ENCODE results near the gene AGBL4.

The AGBL4 gene

GRCh38 chr1:49085079-49085478 is 938.7 kb downstream of the AGBL4 start:
- TF ChIP-seq, protein P1, sequence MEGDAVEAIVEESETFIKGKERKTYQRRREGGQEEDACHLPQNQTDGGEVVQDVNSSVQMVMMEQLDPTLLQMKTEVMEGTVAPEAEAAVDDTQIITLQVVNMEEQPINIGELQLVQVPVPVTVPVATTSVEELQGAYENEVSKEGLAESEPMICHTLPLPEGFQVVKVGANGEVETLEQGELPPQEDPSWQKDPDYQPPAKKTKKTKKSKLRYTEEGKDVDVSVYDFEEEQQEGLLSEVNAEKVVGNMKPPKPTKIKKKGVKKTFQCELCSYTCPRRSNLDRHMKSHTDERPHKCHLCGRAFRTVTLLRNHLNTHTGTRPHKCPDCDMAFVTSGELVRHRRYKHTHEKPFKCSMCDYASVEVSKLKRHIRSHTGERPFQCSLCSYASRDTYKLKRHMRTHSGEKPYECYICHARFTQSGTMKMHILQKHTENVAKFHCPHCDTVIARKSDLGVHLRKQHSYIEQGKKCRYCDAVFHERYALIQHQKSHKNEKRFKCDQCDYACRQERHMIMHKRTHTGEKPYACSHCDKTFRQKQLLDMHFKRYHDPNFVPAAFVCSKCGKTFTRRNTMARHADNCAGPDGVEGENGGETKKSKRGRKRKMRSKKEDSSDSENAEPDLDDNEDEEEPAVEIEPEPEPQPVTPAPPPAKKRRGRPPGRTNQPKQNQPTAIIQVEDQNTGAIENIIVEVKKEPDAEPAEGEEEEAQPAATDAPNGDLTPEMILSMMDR (IDR thresholded peaks at IDR 0.05): no peak

- TF ChIP-seq, protein P1 (IDR thresholded peaks at IDR 0.05): no peak
Observed at GRCh38 chr1:49060766-49061165, 963.0 kb downstream of the AGBL4 start.

DNA sequence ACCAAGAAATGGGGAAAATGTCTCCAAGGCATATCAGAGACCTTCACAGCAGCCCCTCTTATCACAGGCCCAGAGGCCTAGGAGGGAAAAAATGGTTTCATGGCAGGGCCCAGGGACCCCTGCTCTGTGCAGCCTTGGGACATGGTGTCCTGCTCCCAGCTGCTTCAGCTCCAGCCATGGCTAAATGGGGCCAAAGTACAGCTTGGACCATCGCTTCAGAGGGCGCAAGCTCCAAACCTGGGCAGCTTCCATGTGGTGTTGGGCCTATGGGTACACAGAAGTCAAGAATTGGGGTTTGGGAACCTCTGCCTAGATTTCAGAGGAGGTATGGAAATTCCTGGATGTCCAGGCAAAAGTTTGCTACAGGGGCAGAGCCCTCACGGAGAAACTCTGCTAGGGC is 964.7 kb downstream of the AGBL4 start:
- TF ChIP-seq, protein P1 (IDR thresholded peaks at IDR 0.05): no peak

GRCh38 chr1:49052102-49052501 is 971.7 kb downstream of the AGBL4 start:
- TF ChIP-seq, protein P1 (IDR thresholded peaks at IDR 0.05): no peak

GRCh38 chr1:49051647-49052046 is 972.1 kb downstream of the AGBL4 start:
- TF ChIP-seq, protein P1 (IDR thresholded peaks at IDR 0.05): no peak

GRCh38 chr1:49050041-49050440 is 973.7 kb downstream of the AGBL4 start:
- TF ChIP-seq, protein P1 (IDR thresholded peaks at IDR 0.05): no peak

GRCh38 chr1:49048188-49048587 is 975.6 kb downstream of the AGBL4 start:
- TF ChIP-seq, protein P1 (IDR thresholded peaks at IDR 0.05): no peak

DNA sequence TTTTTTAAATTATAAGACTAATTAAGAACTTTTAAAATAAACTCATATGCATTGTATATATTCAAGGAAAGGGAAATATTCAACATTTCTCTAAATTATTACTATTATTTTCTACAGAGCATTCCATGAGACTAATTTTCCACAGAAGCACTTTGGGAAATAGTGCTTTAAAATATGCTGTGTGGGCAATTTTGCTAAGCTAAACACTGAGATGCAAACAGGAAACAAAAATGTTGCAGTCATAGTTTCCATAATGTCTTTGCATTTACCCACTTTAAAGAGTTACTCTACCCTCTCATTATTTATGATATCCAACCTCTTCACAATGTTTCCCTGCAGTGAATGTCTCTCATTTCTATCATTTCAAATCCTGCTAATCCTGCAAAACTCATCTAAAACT is 977.4 kb downstream of the AGBL4 start:
- TF ChIP-seq, protein P1 (IDR thresholded peaks at IDR 0.05): no peak

All from LNCAP (cell line).